ENCODE data around the gene REG4. TPM values are rescaled to one million over a fixed set of nuclear protein-coding genes. Genes with fewer than 3 reads are reported as not detected.

The REG4 gene
- total and polyA plus RNA-seq, 2 donors (not counting 3 experiments of a cell fraction or from before 2014, with no cell fraction given): not detected

DNA sequence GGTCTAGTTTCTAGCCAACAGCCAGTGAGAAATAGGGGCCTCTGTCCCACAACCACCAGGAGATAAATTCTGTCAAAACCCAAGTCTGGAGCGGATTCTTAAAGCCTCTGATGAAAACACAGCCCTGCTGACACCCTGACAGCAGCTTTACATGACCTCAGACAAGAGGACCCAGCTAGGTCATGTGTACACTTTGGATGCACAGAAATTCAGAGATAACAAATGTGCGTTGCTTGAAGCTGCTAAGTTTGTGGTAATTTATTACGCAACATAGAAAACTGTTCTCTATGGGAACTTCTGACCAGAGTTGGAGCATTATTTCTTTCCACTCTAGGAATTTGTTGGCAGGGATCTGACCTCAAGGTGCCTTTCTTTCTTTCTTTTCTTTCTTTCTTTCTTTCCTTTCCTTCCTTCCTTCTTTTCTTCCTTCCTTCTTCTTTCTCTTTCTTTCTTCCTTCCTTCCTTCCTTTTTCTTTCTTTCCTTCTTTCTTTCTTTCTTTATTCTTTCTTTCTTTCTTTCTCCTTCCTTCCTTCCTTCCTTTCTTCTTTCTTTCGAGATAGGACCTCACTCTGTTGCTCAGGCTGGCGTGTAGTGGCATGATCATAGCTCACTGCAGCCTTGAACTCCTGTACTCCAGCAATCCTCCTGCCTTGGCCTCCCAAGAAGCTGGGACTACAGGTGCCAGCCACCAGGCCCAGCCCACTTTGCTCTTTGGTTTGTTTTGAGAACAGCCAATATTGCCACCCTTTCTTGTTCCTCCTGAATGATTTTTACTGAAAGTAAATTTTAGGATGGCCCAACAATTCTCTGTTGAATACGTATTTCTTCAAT lies 27.7 kb downstream of the REG4 start:
- Histone ChIP-seq H3K36me3 (ENCODE audit: control insufficient read depth in 2 of 2, extremely low read depth in 1 of 2, insufficient read depth in 2 of 2, low read length in 2 of 2) (no peaks in the 10 kb centered on the region), H3K4me3 (replicated peaks in 1 of 3; ENCODE audit: insufficient read depth in 1 of 3, low read depth in 1 of 3, low read length in 3 of 3) (no peak overlapping the region), H3K27me3 (ENCODE audit: control insufficient read depth in 2 of 2, insufficient read depth in 2 of 2, low read length in 2 of 2) (peaks cover 11 to 15% of the 10 kb centered on the region in 2 experiments), H3K9ac (replicated peaks; ENCODE audit: extremely low read depth, insufficient read depth, low read length) (no peak overlapping the region), H3K4me1 (ENCODE audit: control insufficient read depth, extremely low read depth, insufficient read depth, low read length) (no peaks in the 10 kb centered on the region), H3K9me1 (replicated peaks; ENCODE audit: control insufficient read depth, extremely low read depth, insufficient read depth, low read length) (no peaks in the 10 kb centered on the region), H3K79me2 (ENCODE audit: control insufficient read depth, insufficient read depth, low read length) (no peaks in the 10 kb centered on the region), H3K27ac (ENCODE audit: insufficient read depth, low read depth, low read length) (no peak overlapping the region), H3K4me2 (ENCODE audit: insufficient read depth, low read length) (no peak overlapping the region), H4K20me1 (replicated peaks; ENCODE audit: control insufficient read depth, extremely low read depth, insufficient read depth, low read length) (no peaks in the 10 kb centered on the region), H3K9me3 (replicated peaks; ENCODE audit: control insufficient read depth, insufficient read depth, low read length) (no peaks in the 10 kb centered on the region), H2AFZ (ENCODE audit: low read depth, low read length) (no peak overlapping the region)
- intact Hi-C loops (cut with micrococcal nuclease) (no loop called here), dilution Hi-C loops (cut with MboI; ENCODE audit: extremely low pct_ligation_motif_present, low sequenced_read_pairs) (no loop called here)
- DNase-seq (ENCODE audit: low read depth, low spot score): no peak
- no peak for FAIRE-seq
- POLR2A ChIA-PET: no interaction called here
- CTCF ChIA-PET: interaction anchor here (0.8 kb wide), 1 partner anchor 85 kb away, joined by 3 read pairs; no protein-coding TSS in a partner anchor
- no TSS peak for BruUV-seq (replicated peaks)
- TF ChIP-seq POLR2A (IDR thresholded peaks at IDR 0.05; ENCODE audit: low read depth, low read length) (no peak), MYC (IDR thresholded peaks at IDR 0.05; ENCODE audit: low read depth, low read length) (no peak), GATA2 (IDR thresholded peaks at IDR 0.05; ENCODE audit: insufficient read depth, insufficient read length, low read depth, low read length) (no peak), JUN (IDR thresholded peaks at IDR 0.05; ENCODE audit: borderline replicate concordance, insufficient read depth, insufficient read length, low read depth) (no peak), EZH2 (IDR thresholded peaks at IDR 0.05; ENCODE audit: borderline replicate concordance, low read depth, low read length, severe bottlenecking) (no peak), FOS (IDR thresholded peaks at IDR 0.05; ENCODE audit: borderline replicate concordance, insufficient read depth, low read length) (no peak), POLR2AphosphoS5 (IDR thresholded peaks at IDR 0.05; ENCODE audit: insufficient read depth, low read depth, low read length) (no peak)
- TF ChIP-seq, protein P1, sequence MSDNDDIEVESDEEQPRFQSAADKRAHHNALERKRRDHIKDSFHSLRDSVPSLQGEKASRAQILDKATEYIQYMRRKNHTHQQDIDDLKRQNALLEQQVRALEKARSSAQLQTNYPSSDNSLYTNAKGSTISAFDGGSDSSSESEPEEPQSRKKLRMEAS (IDR thresholded peaks at IDR 0.05; ENCODE audit: insufficient read depth, insufficient read length): no peak
- TF ChIP-seq, protein P2, sequence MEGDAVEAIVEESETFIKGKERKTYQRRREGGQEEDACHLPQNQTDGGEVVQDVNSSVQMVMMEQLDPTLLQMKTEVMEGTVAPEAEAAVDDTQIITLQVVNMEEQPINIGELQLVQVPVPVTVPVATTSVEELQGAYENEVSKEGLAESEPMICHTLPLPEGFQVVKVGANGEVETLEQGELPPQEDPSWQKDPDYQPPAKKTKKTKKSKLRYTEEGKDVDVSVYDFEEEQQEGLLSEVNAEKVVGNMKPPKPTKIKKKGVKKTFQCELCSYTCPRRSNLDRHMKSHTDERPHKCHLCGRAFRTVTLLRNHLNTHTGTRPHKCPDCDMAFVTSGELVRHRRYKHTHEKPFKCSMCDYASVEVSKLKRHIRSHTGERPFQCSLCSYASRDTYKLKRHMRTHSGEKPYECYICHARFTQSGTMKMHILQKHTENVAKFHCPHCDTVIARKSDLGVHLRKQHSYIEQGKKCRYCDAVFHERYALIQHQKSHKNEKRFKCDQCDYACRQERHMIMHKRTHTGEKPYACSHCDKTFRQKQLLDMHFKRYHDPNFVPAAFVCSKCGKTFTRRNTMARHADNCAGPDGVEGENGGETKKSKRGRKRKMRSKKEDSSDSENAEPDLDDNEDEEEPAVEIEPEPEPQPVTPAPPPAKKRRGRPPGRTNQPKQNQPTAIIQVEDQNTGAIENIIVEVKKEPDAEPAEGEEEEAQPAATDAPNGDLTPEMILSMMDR (IDR thresholded peaks at IDR 0.05; ENCODE audit: extremely low read depth in 1 of 2, insufficient read depth in 1 of 2, low read depth in 1 of 2, low read length in 2 of 2): no peak
